K562 (cell line): ENCODE results near the gene VIPR2.

Experiments used
- EZH2 ChIP-seq: IDR thresholded peaks from 2 replicates; pipeline ENCODE4 v1.6.1; 2012; ENCODE audit warnings: low read depth, mild to moderate bottlenecking, inconsistent platforms, low read length, borderline replicate concordance
- IFI16 ChIP-seq: fragments of 250-450 bp; sonication (Bioruptor Pico); IDR thresholded peaks from 2 replicates; pipeline ENCODE4 v2.1.2; 2022; ENCODE audit warnings: mild to moderate bottlenecking, inconsistent platforms
- POLR2A ChIP-seq: fragments of 450-650 bp; conservative IDR thresholded peaks from 2 replicates; pipeline ENCODE4 v1.6.1; 2016
- TF ChIP-seq, protein P1 (sequence below), 3 experiments: IDR thresholded peaks in 2 of 3; conservative IDR thresholded peaks in 1 of 3; 2 replicates each; pipeline ENCODE4 v1.5.1; 2011 to 2012; ENCODE audit warnings: low read length in 3 of 3, mild to moderate bottlenecking in 3 of 3, control low read depth in 2 of 3, improper control_type of control experiment in 1 of 3, inconsistent platforms in 1 of 3, low read depth in 1 of 3, mixed read lengths in 1 of 3, moderate library complexity in 1 of 3; ENCODE audit not compliant: insufficient read depth in 2 of 3
- TF ChIP-seq, protein P2 (sequence below): fragments of 450-650 bp; IDR thresholded peaks from 2 replicates; pipeline ENCODE4 v1.6.1; 2016; ENCODE audit warnings: low read depth

DNA sequence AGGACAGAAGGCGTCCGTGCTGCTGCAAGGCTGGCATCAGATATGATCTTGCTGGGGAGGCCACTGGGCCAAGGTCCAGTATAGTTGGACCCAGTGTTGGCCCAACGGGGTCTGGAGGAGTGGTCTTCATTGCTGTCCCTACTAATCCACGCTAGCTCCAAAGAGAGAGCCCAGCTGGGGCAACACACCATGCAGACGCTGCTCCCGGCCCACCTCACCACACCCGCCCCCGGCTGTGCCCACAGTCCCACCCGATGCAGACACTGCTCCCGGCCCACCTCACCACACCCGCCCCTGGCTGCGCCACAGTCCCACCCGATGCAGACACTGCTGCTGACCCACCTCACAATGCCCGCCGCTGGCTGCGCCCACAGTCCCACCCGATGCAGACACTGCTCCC, 121.5 kb downstream of the VIPR2 start:
- TF ChIP-seq IFI16 (CRISPR knock-in tag) (no peak), POLR2A (no peak), EZH2 (no peak)
- TF ChIP-seq, protein P1, sequence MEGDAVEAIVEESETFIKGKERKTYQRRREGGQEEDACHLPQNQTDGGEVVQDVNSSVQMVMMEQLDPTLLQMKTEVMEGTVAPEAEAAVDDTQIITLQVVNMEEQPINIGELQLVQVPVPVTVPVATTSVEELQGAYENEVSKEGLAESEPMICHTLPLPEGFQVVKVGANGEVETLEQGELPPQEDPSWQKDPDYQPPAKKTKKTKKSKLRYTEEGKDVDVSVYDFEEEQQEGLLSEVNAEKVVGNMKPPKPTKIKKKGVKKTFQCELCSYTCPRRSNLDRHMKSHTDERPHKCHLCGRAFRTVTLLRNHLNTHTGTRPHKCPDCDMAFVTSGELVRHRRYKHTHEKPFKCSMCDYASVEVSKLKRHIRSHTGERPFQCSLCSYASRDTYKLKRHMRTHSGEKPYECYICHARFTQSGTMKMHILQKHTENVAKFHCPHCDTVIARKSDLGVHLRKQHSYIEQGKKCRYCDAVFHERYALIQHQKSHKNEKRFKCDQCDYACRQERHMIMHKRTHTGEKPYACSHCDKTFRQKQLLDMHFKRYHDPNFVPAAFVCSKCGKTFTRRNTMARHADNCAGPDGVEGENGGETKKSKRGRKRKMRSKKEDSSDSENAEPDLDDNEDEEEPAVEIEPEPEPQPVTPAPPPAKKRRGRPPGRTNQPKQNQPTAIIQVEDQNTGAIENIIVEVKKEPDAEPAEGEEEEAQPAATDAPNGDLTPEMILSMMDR (IDR thresholded peaks at IDR 0.05 in 2 of 3, conservative IDR thresholded peaks at IDR 0.05 in 1 of 3; ENCODE audit: insufficient read depth in 2 of 3, low read depth in 1 of 3, low read length in 3 of 3) = no peak
- TF ChIP-seq, protein P2, sequence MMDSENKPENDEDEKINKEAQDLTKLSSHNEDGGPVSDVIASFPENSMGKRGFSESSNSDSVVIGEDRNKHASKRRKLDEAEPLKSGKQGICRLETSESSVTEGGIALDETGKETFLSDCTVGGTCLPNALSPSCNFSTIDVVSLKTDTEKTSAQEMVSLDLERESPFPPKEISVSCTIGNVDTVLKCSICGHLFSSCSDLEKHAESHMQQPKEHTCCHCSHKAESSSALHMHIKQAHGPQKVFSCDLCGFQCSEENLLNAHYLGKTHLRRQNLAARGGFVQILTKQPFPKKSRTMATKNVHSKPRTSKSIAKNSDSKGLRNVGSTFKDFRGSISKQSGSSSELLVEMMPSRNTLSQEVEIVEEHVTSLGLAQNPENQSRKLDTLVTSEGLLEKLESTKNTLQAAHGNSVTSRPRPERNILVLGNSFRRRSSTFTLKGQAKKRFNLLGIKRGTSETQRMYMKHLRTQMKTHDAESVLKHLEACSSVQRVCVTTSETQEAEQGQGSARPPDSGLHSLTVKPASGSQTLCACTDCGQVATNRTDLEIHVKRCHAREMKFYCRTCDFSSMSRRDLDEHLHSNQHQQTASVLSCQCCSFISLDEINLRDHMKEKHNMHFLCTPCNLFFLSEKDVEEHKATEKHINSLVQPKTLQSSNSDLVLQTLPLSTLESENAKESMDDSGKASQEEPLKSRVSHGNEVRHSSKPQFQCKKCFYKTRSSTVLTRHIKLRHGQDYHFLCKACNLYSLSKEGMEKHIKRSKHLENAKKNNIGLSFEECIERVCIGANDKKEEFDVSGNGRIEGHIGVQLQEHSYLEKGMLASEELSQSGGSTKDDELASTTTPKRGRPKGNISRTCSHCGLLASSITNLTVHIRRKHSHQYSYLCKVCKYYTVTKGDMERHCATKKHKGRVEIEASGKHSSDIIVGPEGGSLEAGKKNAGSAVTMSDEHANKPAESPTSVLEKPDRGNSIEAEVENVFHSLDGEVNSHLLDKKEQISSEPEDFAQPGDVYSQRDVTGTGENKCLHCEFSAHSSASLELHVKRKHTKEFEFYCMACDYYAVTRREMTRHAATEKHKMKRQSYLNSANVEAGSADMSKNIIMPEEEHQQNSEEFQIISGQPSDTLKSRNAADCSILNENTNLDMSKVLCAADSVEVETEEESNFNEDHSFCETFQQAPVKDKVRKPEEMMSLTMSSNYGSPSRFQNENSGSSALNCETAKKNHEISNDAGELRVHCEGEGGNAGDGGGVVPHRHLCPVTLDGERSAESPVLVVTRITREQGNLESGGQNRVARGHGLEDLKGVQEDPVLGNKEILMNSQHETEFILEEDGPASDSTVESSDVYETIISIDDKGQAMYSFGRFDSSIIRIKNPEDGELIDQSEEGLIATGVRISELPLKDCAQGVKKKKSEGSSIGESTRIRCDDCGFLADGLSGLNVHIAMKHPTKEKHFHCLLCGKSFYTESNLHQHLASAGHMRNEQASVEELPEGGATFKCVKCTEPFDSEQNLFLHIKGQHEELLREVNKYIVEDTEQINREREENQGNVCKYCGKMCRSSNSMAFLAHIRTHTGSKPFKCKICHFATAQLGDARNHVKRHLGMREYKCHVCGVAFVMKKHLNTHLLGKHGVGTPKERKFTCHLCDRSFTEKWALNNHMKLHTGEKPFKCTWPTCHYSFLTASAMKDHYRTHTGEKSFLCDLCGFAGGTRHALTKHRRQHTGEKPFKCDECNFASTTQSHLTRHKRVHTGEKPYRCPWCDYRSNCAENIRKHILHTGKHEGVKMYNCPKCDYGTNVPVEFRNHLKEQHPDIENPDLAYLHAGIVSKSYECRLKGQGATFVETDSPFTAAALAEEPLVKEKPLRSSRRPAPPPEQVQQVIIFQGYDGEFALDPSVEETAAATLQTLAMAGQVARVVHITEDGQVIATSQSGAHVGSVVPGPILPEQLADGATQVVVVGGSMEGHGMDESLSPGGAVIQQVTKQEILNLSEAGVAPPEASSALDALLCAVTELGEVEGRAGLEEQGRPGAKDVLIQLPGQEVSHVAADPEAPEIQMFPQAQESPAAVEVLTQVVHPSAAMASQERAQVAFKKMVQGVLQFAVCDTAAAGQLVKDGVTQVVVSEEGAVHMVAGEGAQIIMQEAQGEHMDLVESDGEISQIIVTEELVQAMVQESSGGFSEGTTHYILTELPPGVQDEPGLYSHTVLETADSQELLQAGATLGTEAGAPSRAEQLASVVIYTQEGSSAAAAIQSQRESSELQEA = no peak
